Subcutaneous adipose tissue (tissue), 4 donors: ENCODE measurements around the gene ADK. TPM values are rescaled to one million over a fixed set of nuclear protein-coding genes. Genes with fewer than 3 reads are reported as not detected.

Source experiments
- CTCF ChIP-seq: fragments of 450-650 bp; IDR thresholded peaks from one replicate; pipeline ENCODE4 v1.5.1; 2016; ENCODE audit warnings: low read depth, mild to moderate bottlenecking, control low read depth, antibody characterized with exemption, moderate library complexity
- total RNA-seq, 4 donors: library from RNA; depleted of rRNA; stranded (reverse); fragments of >200 nt; gene quantifications; one replicate each; pipeline ENCODE4 v1.1.0, GENCODE V29; 2016

ADK gene
- total RNA-seq, 4 donors from 2014 or later: 21.7 to 52.2 (median 38.8) TPM

- TF ChIP-seq CTCF: no peak
These were observed 360.0 kb downstream of the ADK start for GRCh38 chr10:74511051-74511450.

DNA sequence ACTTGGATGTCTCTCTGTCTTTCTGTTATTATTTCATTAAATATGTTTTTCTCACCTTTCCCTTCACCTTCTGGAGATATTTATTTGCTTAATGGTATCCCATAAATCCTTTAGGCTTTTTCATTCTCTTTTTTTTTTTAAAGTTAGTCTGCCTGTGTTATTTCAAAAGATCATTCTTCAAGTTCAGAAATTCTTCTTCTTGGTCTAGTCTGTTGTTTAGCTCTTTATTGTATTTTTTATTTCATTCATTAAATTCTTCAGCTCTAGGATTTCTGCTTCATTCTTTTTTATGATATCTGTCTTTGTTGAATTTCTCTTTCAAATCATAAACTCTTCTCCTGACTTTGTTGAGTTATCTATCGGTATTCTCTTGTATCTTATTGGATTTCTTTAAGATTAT lies 363.3 kb downstream of the ADK start:
- no peak for TF ChIP-seq CTCF

GRCh38 chr10:74518061-74518460 lies 367.0 kb downstream of the ADK start:
- no peak for TF ChIP-seq CTCF

- TF ChIP-seq CTCF: no peak
These were observed 370.5 kb downstream of the ADK start for GRCh38 chr10:74521526-74521925.

DNA sequence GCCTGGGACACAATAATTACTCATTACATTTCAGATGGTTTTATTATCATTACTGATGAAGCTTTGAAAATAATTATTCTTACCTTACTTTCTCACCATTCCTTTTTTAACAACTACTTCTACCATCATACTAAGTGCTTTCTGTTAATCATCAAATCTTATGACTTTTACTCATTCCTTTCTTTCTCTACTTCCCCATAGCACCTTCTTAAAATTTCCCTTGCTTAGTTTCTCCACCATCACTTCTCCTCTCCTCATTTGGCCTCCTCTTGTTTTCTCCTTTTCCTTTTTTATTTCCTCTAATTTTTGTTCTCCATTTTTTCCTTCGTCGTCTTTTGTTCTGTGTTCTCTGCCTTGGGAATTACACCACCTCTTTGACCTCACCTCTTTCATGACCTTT lies 372.2 kb downstream of the ADK start:
- TF ChIP-seq CTCF: no peak

- no peak for TF ChIP-seq CTCF
These were observed 374.9 kb downstream of the ADK start for GRCh38 chr10:74525885-74526284.

DNA sequence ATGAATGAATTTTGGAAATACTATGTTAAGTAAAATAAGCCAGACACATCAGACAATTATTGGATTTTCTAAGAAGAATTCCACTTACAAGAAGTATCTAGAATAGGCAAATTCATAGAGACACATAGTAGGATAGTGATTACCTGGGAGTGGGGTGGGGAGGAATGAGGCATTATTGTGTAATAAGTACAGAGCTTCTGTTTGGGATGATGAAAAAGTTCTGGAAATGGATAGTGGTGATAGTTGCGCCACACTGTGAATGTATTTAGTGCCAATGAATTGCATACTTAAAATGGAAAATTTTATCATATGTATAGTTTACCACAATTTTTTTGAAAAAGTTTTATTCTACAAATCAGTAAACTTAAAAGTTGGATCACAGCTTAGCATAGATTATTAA lies 378.2 kb downstream of the ADK start:
- TF ChIP-seq CTCF: no peak
